Posterior vena cava (tissue), 2 donors: ENCODE data around the gene HIPK4. TPM values are rescaled to one million over a fixed set of nuclear protein-coding genes. Genes with fewer than 3 reads are reported as not detected.
"Not testable (repeated sequence)": the region's sequence is repeated elsewhere in the genome, so short reads cannot be mapped to it uniquely, and the experiment has no call there.

Experiments
- DNase-seq: peaks from one replicate; pipeline ENCODE4 v3.0.0-alpha.2; 2020; ENCODE audit warnings: low spot score
- intact Hi-C, 2 donors: fragments of 100-400 bp; cut with DNase I; formaldehyde crosslinking; loops; one replicate each; pipeline versions ENCODE4 v1.14.1 to v1.14.2; 2022 to 2023
- microRNA-seq, 2 donors: library from miRNA; unstranded; fragments of <30 nt; microRNA quantifications; one replicate each; pipeline ENCODE4 v1.2.0, GENCODE V29; 2020 to 2021; ENCODE audit warnings: borderline microRNAs expressed in 2 of 2
- total RNA-seq, 2 donors: library from RNA; stranded (reverse); fragmentation: NEBNext Ultra II Directional; extraction: Animal tissue kit (Norgen Biotek cat#: 25700); gene quantifications; one replicate each; pipeline ENCODE4 v1.2.1, GENCODE V29; 2021
- donor health status: DM: yes; HTN: yes; CAD: no.
- donor health status: DM: yes; HTN: yes; CAD: no.

HIPK4 gene
- total RNA-seq, 2 donors from 2014 or later = 0.29 TPM; not detected in 1

DNA sequence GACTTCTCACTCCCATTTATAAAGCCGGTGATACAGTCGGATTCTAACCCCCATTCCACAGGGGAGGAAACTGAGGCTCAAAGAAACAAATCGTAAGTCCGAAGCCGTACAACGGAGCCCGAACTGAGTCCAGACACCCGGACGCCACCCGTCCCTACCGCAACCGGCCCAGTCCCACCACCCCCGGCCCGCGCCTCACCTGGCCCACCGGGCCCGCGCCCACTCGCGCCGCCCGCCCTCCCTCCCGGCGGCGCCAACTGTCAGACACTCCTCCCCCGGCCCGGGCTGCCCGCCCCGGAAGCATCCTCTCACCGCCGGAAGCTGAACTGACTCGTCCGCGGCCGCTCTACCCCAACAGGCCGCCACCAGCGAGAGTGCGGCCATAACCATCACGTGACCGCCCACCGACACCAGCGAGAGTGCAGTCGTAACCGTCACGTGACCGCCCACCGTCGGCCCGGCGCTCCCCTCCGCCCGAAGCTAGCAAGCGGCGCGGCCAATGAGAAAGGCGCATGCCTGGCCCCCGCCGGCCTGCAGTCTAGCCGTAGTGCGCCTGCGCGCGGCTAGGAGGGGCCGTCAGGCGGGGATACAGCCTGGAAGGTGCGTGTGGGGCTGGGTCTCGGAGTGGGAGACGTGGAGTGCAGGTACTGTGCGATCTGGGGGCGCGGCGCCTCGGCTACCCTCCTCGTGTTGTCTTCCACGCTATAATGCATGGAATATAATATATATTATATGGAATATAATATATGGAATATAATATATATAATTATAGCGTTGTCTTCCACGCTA, 41.7 kb downstream of the HIPK4 start, which contains the start of the genes C19orf47 and PLD3:
TSS of gene C19orf47 (minus strand) at position 273 of the 789 bp plus-strand sequence. CDS start 6,540 bp downstream, outside the sequence.
TSS of gene PLD3 (plus strand) at position 571 of the 789 bp plus-strand sequence. CDS start 17,789 bp downstream, outside the sequence.
- peak; percentile 100 for DNase-seq
- intact Hi-C loops = loop anchor here in 1 of 2 donors (10.0 kb wide), 1 partner anchor 96 kb away; the partner anchor contains the start of gene SERTAD3

DNA sequence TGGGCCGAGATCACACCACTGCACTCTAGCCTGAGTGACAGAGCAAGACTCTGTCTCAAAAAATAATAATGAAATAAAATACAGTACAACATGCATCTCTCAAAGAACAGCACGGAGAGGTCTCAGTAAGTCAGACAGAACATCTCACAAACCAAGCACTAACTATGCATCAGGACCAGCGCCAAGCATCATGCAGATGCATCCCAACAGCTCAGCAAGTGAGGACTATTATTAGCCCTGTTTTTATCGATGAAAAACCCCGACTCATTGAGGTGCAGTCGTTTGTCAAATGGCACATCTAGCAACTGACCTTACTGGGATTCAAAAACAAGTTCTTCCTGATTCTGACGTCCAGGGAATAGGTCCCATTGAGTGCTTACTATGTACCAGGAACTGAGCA, 45.6 kb downstream of the HIPK4 start:
- intact Hi-C loops = loop anchor here in 1 of 2 donors (10.0 kb wide), 1 partner anchor 100 kb away; the partner anchor contains the start of gene SERTAD3
- DNase-seq = no peak

DNA sequence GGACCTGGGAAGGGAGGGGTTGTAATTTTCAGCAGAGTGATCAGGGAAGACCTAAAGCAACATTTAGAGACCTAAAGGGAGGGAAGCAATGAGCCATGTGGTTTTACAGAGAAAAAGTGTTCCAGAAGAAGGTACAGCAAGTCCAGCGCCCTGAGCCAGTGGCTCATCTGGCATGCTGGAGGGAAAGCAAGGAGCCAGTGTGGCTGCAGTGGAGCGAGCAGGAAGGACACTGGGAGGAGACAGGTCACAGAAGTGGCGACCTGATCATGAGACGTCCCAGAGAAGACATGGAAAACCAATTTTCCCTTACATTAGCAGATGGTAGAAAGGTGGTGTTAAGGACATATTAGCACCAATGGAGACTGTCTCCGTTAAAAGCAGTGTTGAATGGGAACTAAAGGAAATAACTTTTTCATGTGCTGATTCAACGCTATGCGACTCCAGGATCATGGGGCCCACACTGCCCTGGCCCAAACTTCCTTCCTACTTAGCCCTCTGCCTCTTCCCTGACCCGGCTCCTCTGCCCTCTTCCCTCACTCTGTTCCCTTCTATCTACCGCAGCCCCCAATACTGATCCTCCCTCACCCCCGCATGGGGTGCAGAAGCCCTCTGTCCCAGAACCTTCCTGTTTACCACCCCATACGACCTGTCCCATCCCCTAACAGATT, 47.2 kb downstream of the HIPK4 start:
- intact Hi-C loops = loop anchor here in 1 of 2 donors (10.0 kb wide), 1 partner anchor 102 kb away; the partner anchor contains the start of gene SERTAD3
- DNase-seq = no peak

DNA sequence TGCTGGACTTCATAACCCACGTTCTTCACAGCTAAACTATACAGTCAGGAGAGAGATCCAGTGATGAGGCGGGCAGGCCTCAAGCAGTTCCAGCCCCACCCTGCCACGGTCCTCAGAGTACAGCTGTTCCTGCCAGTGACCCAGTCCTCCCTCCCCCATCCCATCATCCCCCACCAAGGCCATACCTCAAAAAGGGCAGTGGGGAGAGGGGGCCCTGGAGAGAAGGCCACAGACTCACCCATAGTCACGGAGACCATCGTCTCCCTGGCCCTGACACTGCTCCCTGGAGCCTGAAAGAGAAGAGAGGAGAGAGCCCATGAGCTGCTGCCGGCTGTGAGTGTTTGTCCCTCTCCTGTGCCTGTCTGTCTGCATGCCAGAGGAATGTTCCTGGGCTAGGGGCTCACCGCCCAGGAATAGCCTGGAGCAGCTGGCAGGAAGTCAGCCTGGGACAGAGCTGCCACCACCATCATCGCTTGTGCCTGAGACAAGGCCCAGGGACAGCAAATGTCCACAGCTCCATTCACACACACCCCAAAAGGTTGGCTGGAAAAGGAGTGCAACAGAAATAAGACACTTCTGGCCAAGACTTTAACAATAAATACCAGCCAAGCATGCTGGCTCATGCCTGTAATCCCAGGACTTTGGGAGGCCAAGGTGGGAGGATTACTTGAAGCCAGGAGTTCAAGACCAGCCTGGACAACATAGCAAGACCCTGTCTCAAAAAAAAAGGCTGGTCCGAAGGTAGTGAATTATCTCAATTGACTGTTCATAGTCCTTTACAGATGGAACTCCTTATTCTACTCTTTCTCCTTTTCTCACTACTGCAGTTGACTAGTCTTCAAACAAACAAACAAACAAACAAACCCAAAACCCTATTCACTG, 48.1 kb downstream of the HIPK4 start:
- intact Hi-C loops = loop anchor here in 1 of 2 donors (10.0 kb wide), 1 partner anchor 103 kb away; the partner anchor contains the start of gene SERTAD3
- DNase-seq = no peak

DNA sequence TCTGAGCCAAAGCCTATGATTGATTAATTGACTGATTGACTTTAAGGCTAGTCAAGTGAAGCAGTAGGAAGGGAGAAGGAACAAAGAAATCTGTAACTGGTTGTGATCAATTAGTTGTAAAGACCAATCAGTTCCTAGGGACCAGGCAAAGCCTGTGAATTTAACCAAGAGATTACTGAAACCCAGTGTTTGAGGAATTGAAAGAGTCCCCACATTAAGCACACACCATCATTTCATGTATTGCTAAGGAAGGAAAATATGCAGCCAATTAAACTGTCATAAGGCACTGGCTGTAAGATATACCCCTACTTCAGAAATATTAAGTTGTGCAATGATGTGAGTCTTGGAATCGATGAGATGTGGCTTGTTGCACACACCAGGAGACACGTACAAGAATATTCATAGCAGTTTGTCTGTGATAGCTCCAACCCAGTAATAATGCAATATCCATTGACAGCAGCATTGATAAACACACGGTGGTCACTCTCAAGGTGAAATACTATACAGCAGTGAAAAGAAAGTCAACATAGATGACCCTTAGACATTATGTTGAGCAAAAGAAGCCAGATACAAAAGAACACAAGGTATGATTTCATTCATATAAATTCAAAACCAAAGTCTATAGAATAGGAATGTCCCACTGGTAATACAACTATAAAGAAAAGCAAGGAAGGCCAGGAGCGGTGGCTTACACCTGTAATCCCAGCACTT, 50.8 kb downstream of the HIPK4 start:
- intact Hi-C loops = no loop called here
- no peak for DNase-seq

DNA sequence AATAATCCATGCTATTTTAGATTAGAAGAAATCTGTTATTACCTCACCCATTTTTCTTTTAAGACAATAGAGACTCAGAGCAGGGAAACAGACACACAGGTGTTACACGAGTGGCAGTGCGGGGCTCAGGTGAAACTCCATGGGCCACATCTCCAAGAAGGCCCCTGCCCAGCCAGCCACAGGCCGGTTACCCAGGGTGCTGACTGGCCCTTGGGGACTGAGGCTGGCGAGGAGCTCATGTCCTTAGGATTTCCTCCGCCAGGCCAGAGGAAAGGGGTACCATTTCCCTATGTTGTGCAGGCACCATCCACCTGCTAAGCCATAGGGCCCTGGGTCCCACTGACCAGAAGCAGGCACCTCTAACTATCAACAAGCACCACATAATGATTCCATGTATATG, 52.4 kb downstream of the HIPK4 start:
- intact Hi-C loops = loop anchor here in 1 of 2 donors (2.0 kb wide), 1 partner anchor 31 kb away; no protein-coding TSS in a partner anchor
- no peak for DNase-seq

DNA sequence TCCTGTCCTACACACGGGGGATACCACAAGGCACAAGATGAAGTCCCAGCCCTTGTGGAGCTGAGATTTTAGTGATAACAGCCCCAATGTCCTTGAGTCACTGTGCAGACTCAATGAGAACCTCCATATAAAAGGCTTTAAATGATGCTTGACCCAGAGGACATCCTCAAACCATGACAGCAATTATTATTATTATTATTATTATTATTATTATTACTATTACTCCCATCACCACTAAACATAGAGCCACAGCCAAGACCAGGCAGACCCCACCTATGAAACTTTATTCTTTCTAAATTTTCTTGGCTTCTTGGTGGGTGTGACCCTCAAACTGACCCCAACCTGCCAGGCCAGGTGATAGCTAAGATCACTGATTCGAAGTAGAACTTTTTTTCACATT, 52.9 kb downstream of the HIPK4 start:
- intact Hi-C loops = loop anchor here in 1 of 2 donors (2.0 kb wide), 1 partner anchor 30 kb away; no protein-coding TSS in a partner anchor
- no peak for DNase-seq

DNA sequence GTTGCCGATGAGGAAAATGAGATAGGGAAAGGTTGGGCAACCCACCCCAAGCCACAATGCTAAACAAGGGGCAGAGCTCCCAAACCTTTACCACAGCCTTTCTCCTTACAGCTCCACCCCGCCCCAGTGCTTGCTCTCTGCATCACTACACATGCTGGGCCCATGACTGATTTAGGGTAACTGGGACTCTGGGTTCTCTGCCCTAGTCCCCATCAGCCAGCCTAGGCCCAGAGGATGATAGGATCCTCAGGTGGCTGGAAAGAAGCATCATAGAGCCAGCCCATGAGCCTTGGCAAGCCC, 53.4 kb downstream of the HIPK4 start:
- DNase-seq = no peak
- intact Hi-C loops = loop anchor here in 1 of 2 donors (2.0 kb wide), 1 partner anchor 30 kb away; no protein-coding TSS in a partner anchor

DNA sequence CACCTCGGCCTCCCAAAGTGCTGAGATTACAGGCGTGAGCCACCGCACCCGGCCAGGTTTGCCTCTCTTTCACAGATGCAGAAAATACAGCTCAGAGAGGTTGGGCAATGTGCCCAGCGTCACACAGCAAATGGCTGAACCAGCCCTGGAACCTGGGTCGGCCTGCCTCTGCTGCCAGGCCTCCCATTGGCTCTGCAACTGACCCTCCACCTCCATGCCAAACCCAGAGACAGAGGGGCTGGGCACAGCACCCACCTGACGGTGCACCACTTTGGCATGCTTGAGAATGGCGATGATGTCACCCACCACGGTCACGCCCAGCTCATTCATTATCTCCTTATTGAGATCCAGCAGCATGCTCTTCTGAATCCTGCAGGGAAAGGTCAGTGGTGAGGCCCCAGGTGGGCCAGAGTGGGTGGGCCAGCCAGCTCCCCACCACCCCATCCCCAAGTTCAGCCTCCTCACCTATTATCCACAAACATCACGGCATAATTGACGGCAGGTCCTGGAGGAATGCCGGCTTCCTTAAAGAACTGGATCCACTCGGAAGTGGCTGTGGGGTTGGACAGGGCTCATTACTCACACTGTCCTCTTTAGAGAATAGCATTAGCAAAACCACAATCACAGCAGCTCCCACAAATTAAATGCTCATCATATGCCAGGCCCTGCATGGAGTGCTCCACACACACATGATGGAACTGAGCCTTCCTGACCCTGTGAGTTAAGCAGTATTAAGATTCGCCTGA, 54.0 kb downstream of the HIPK4 start:
- DNase-seq = no peak
- intact Hi-C loops = loop anchor here in 1 of 2 donors (2.0 kb wide), 1 partner anchor 29 kb away; no protein-coding TSS in a partner anchor

DNA sequence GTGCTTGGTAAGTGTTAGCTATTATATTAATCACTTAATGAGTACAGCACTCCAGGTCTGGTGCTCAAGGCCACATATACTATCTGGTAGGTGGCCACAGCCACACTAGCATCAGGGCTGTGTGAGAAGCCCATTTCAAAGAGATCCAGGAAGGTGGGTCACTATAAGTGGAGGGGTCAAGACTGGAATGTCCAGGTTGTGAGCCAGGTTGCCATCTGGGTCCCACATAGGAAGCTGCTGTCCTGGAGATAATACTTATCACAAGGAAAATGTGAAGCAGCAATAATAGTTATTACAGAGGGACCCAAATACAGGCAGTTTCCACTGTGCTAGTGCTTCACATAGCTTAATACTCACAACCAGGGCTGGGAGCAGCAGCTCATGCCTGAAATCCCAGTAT, 54.9 kb downstream of the HIPK4 start:
- intact Hi-C loops = no loop called here
- no peak for DNase-seq

DNA sequence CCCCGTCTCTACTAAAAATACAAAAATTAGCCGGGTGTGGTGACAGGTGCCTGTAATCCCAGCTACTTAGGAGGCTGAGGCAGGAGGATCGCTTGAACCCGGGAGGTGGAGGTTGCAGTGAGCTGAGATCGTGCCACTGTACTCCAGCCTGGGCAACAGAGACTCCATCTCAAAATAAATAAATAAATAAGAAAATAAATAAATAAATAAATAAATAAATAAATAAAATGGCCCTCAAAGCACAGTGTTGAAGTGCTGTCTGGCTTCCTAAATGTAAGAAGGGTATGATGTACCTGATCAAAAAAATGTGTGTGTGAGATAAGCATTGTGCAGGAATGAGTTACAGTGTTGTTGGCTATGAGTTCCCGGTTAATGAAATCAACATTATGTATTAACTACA, 56.9 kb downstream of the HIPK4 start:
- intact Hi-C loops = not testable (repeated sequence)

DNA sequence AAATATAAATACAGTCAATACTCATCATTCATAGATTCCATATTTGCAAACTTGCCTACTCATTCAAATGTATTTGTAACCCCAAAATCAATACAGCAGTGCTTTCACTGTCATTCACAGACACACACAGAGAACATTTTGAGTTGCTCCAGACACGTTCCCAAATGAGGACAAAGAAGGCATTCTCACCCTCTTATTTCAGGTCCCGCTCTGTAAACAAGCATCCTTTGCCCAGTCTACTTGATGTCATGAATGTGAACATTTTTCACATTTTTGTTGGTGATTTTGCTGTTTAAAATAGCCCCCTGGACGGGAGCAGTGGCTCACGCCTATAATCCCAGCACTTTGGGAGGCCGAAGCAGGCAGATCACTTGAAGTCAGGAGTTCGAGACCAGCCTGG, 57.3 kb downstream of the HIPK4 start:
- intact Hi-C loops = no loop called here
- no peak for DNase-seq

More for the DNA sequence above, 56.9 kb downstream of the HIPK4 start:
- not testable (repeated sequence) for DNase-seq

DNA sequence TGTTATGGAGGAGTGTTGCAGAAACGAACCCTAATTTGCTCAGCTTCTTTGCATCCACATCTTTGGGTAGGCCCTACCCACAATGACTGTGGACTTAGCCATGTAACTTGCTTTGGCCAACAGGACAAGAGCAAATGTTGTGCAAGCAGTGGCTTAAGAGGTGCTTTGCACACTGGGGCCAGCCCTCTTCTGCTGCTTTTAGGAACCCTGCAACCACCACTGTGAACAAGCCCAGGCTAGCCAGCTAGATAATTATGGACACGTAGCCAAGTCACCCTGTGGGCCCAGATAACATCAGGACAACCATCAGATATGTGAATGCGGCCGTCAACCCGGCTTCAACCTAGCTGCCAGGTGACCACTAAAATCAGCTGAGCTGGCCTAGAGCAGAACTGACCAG, 58.9 kb downstream of the HIPK4 start:
- no peak for DNase-seq

More for the DNA sequence above, 58.9 kb downstream of the HIPK4 start:
- intact Hi-C loops = no loop called here

Small RNA genes within 50 kb of the gene (microRNA-seq; reads per million reads assigned to microRNA genes)
- gene MIR6796 = 0 reads per million in 2 donors

Other genes starting within 250 kb of the HIPK4 start
- gene MAP3K10, start 198.8 kb downstream of the HIPK4 start, total RNA-seq = 10 to 100 TPM; 16.9 to 21.5 TPM
- gene TTC9B, start 171.8 kb downstream of the HIPK4 start, total RNA-seq = not detected
- under 1 TPM in 1 of 2 donors, not detected in 1; 0.42 TPM for gene CCNP, start 163.5 kb downstream of the HIPK4 start, total RNA-seq
- gene AKT2, start 104.8 kb downstream of the HIPK4 start, total RNA-seq = 10 to 100 TPM; 80.4 to 85.1 TPM
- 10 to 100 TPM; 13.2 to 16.9 TPM for gene C19orf47, start 41.8 kb downstream of the HIPK4 start, total RNA-seq
- gene PLD3, start 41.5 kb downstream of the HIPK4 start, total RNA-seq = 100 to 1,000 TPM; 153 to 281 TPM
- 1 to 10 TPM; 3.4 to 3.5 TPM for gene PRX, start 23.2 kb upstream of the HIPK4 start, total RNA-seq
- gene SERTAD1, start 35.8 kb upstream of the HIPK4 start, total RNA-seq = 10 to 100 TPM; 12.2 to 16.2 TPM
- gene SERTAD3, start 54.2 kb upstream of the HIPK4 start, total RNA-seq = 10 to 100 TPM; 33.8 to 48.6 TPM
- gene BLVRB, start 75.6 kb upstream of the HIPK4 start, total RNA-seq = 10 to 100 TPM; 77.4 to 88.1 TPM
- 1 to 10 TPM; 1.7 to 2.7 TPM for gene SPTBN4, start 76.8 kb upstream of the HIPK4 start, total RNA-seq
- gene SHKBP1, start 186.7 kb upstream of the HIPK4 start, total RNA-seq = 10 to 100 TPM; 43.8 to 45.3 TPM
- 100 to 1,000 TPM; 200 to 265 TPM for gene LTBP4, start 211.2 kb upstream of the HIPK4 start, total RNA-seq